HCT116 (cell line): ENCODE measurements around the gene WRAP53. TPM values are rescaled to one million over a fixed set of nuclear protein-coding genes. Genes with fewer than 3 reads are reported as not detected.
A peak's percentile ranks its signal among the peaks of the same experiment; 100 is the strongest.

ENCODE experiments used
- ATAC-seq: fragments of 200-7000 bp; cut with Tn5 transposase; 2 replicates; pipeline ENCODE4 v1.9.1; 2020; ENCODE audit warnings: mild to moderate bottlenecking, moderate library complexity
- BruUV-seq: library from RNA; stranded (reverse); fragments of 400-500 nt; replicated peaks from 2 replicates; lab custom pipeline; 2021; lab: Mats Ljungman, UMichigan
- CTCF ChIA-PET: fragments of 300-600 bp; sonication (Branson Sonifier 250); formaldehyde crosslinking; loops from one replicate; lab custom pipeline; 2021; ENCODE audit warnings: antibody characterized with exemption; lab: Charles Lee
- POLR2A ChIA-PET: fragments of 300-600, 350-600 bp; sonication (Branson Sonifier 250); formaldehyde crosslinking; loops from one replicate; lab custom pipeline; 2021; ENCODE audit warnings: antibody characterized with exemption; lab: Charles Lee
- RAD21 ChIA-PET, 2 experiments: fragments of 300-600 bp; sonication (Branson Sonifier 250); formaldehyde crosslinking; loops; one replicate each; lab custom pipeline; 2023; ENCODE audit warnings: low total read pairs in 2 of 2; ENCODE audit not compliant: uncharacterized antibody in 2 of 2, unreplicated experiment in 2 of 2, low non-redundant PET in 1 of 2; lab: Charles Lee
- DNase-seq: peaks from one replicate; pipeline ENCODE4 v3.0.0-alpha.2; 2010; ENCODE audit warnings: low read depth, low spot score
- H2AFZ ChIP-seq: fragments of 200-600 bp; shearing (Covaris generic), sonication (generic); 2 replicates; pipeline ENCODE4 v1.6.1; 2017; ENCODE audit warnings: low read depth, mixed run types, mixed read lengths, antibody characterized with exemption, low read length; ENCODE audit not compliant: poor library complexity, severe bottlenecking
- H3K27ac ChIP-seq: 2 replicates; pipeline ENCODE4 v1.5.1; 2012; ENCODE audit warnings: low read depth, low read length
- H3K27me3 ChIP-seq: fragments of 200-600 bp; sonication (generic); 2 replicates; pipeline ENCODE4 v1.6.1; 2016; ENCODE audit warnings: mixed run types, low read length, mixed read lengths; ENCODE audit not compliant: insufficient read depth
- H3K36me3 ChIP-seq, 2 experiments: fragments of 200-500 bp in 1 of 2; fragments of 200-600 bp in 1 of 2; sonication (Bioruptor generic) in 1 of 2; sonication (generic) in 1 of 2; 2 replicates each; pipeline versions ENCODE4 v1.5.1 to v1.6.1; 2014 to 2016; ENCODE audit warnings: low read length in 2 of 2, inconsistent platforms in 1 of 2, mixed read lengths in 1 of 2, mixed run types in 1 of 2; ENCODE audit not compliant: insufficient read depth in 2 of 2, control insufficient read depth in 1 of 2
- H3K4me1 ChIP-seq, 2 experiments: fragments of 200-600 bp in 1 of 2; sonication (generic) in 1 of 2; 2 replicates each; pipeline versions ENCODE4 v1.5.1 to v1.6.1; 2012 to 2017; ENCODE audit warnings: low read length in 2 of 2, inconsistent platforms in 1 of 2, mild to moderate bottlenecking in 1 of 2, mixed read lengths in 1 of 2, mixed run types in 1 of 2, moderate library complexity in 1 of 2; ENCODE audit not compliant: insufficient read depth in 2 of 2, control insufficient read depth in 1 of 2
- H3K4me2 ChIP-seq: fragments of 200-600 bp; sonication (generic); 2 replicates; pipeline ENCODE4 v1.6.1; 2017; ENCODE audit warnings: mixed run types, low read length, mixed read lengths
- H3K4me3 ChIP-seq, 2 experiments: fragments of 200-600 bp in 1 of 2; sonication (generic) in 1 of 2; replicated peaks in 1 of 2; 2 replicates each; pipeline ENCODE4 v1.5.1; 2011 to 2016; ENCODE audit warnings: low read length in 2 of 2, control low read depth in 1 of 2, low read depth in 1 of 2, mild to moderate bottlenecking in 1 of 2, mixed read lengths in 1 of 2, mixed run types in 1 of 2
- H3K79me2 ChIP-seq: fragments of 200-600 bp; sonication (generic); 2 replicates; pipeline ENCODE4 v1.6.1; 2017; ENCODE audit warnings: mild to moderate bottlenecking, mixed run types, low read length, moderate library complexity, mixed read lengths; ENCODE audit not compliant: insufficient read depth
- H3K9ac ChIP-seq: fragments of 200-600 bp; sonication (generic); 2 replicates; pipeline ENCODE4 v1.6.1; 2016; ENCODE audit warnings: low read length, mixed read lengths
- H3K9me2 ChIP-seq: fragments of 200-600 bp; sonication (generic), shearing (Covaris generic); 2 replicates; pipeline ENCODE4 v1.6.1; 2017; ENCODE audit warnings: mixed run types, mild to moderate bottlenecking, moderate library complexity; ENCODE audit not compliant: insufficient read depth
- H3K9me3 ChIP-seq, 2 experiments: fragments of 200-500 bp in 1 of 2; fragments of 200-600 bp in 1 of 2; sonication (Bioruptor generic) in 1 of 2; sonication (generic) in 1 of 2; 2 replicates each; pipeline ENCODE4 v1.6.1; 2014 to 2017; ENCODE audit warnings: low read length in 2 of 2, mixed read lengths in 2 of 2, inconsistent platforms in 1 of 2, low read depth in 1 of 2, mild to moderate bottlenecking in 1 of 2, mixed run types in 1 of 2, moderate library complexity in 1 of 2; ENCODE audit not compliant: control insufficient read depth in 1 of 2, insufficient read depth in 1 of 2
- H4K20me1 ChIP-seq: fragments of 200-600 bp; sonication (generic), shearing (Covaris generic); 2 replicates; pipeline ENCODE4 v1.6.1; 2017; ENCODE audit warnings: mixed run types, mild to moderate bottlenecking, moderate library complexity; ENCODE audit not compliant: insufficient read depth
- ELF1 ChIP-seq: IDR thresholded peaks from 2 replicates; pipeline ENCODE4 v1.6.1; 2012; ENCODE audit warnings: low read depth, borderline replicate concordance
- EZH2 ChIP-seq: fragments of 200-600 bp; sonication (generic); IDR thresholded peaks from 2 replicates; pipeline ENCODE4 v1.6.1; 2017; ENCODE audit warnings: antibody characterized with exemption, mixed run types
- REST ChIP-seq: IDR thresholded peaks from 2 replicates; pipeline ENCODE4 v1.6.1; 2012; ENCODE audit warnings: low read depth
- SIN3A ChIP-seq: IDR thresholded peaks from 2 replicates; pipeline ENCODE4 v1.6.1; 2012; ENCODE audit warnings: low read depth
- ZBTB33 ChIP-seq: IDR thresholded peaks from 2 replicates; pipeline ENCODE4 v1.6.1; 2011; ENCODE audit warnings: mild to moderate bottlenecking, low read length, moderate library complexity; ENCODE audit not compliant: insufficient replicate concordance; ENCODE audit errors: extremely low read depth
- intact Hi-C: fragments of 100-400 bp; cut with micrococcal nuclease; formaldehyde crosslinking; loops from 2 replicates; pipeline ENCODE4 v1.10.0; 2022
- total RNA-seq: library from RNA; stranded (reverse); gene quantifications from one replicate; pipeline ENCODE4 v1.2.1, GENCODE V29; 2021; ENCODE audit not compliant: unreplicated experiment

WRAP53 gene
- total RNA-seq, 1 experiment from 2014 or later, result 28.8 TPM

- ChIA-PET CTCF (no interaction called here), POLR2A (no interaction called here), RAD21 (no interaction called here)
- intact Hi-C loops, result no loop called here
- no peak within 1 kb of the TSS for H3K9ac ChIP-seq
- no peaks in the 10 kb centered on the region for H3K4me1 ChIP-seq
- no peaks in the 10 kb centered on the region for H3K9me3 ChIP-seq
- H2AFZ ChIP-seq, result no peak within 1 kb of the TSS
- no peaks in the 10 kb centered on the region for H3K79me2 ChIP-seq
- H4K20me1 ChIP-seq, result no peaks in the 10 kb centered on the region
- TF ChIP-seq REST (no peak), ZBTB33 (no peak), EZH2 (no peak), SIN3A (no peak), ELF1 (no peak)
- no peak within 1 kb of the TSS for H3K4me3 ChIP-seq
- DNase-seq, result no peak
- peak; percentile 60 for ATAC-seq
- no peaks in the 10 kb centered on the region; the same call in 1 of the 2 replicates for H3K27me3 ChIP-seq
- H3K27ac ChIP-seq, result no peak within 1 kb of the TSS
- BruUV-seq, result no TSS peak
- no peaks in the 10 kb centered on the region for H3K36me3 ChIP-seq
- H3K4me2 ChIP-seq, result no peak within 1 kb of the TSS
- H3K9me2 ChIP-seq, result no peaks in the 10 kb centered on the region
Observed at GRCh38 chr17:7650509-7651096, 37.7 kb upstream of the WRAP53 start, which contains the start of gene ATP1B2. Gene ATP1B2 (plus strand): TSS chr17:7650926. CDS start chr17:7651519, 593 bp downstream.
